Liver (tissue), 9 donors: ENCODE results near the gene COL4A3. TPM values are rescaled to one million over a fixed set of nuclear protein-coding genes. Genes with fewer than 3 reads are reported as not detected.

Source experiments
- DNase-seq: peaks from one replicate; pipeline ENCODE4 v3.0.0-alpha.2; 2017; ENCODE audit warnings: low spot score
- H3K27ac ChIP-seq, 2 donors: one replicate each; pipeline ENCODE4 v1.7.0; 2013; ENCODE audit warnings: inconsistent platforms in 2 of 2, low read length in 2 of 2, control low read depth in 1 of 2, low read depth in 1 of 2, mild to moderate bottlenecking in 1 of 2
- H3K27me3 ChIP-seq, 4 donors: one replicate each; pipeline versions ENCODE4 v1.6.1 to v1.7.0; 2013; ENCODE audit warnings: low read length in 3 of 4, inconsistent platforms in 1 of 4, mild to moderate bottlenecking in 1 of 4, moderate library complexity in 1 of 4; ENCODE audit not compliant: control insufficient read depth in 4 of 4, insufficient read depth in 4 of 4
- H3K36me3 ChIP-seq, 4 donors: one replicate each; pipeline versions ENCODE4 v1.6.1 to v1.7.0; 2013; ENCODE audit warnings: low read length in 3 of 4, mild to moderate bottlenecking in 3 of 4, low read depth in 1 of 4, moderate library complexity in 1 of 4; ENCODE audit not compliant: control insufficient read depth in 4 of 4, insufficient read depth in 3 of 4
- H3K4me1 ChIP-seq, 4 donors: one replicate each; pipeline versions ENCODE4 v1.6.1 to v1.7.0; 2013; ENCODE audit warnings: low read length in 3 of 4, mild to moderate bottlenecking in 3 of 4, moderate library complexity in 1 of 4; ENCODE audit not compliant: control insufficient read depth in 4 of 4, insufficient read depth in 4 of 4
- H3K4me3 ChIP-seq, 3 donors: one replicate each; pipeline versions ENCODE4 v1.6.1 to v1.7.0; 2013; ENCODE audit warnings: low read length in 3 of 3, control low read depth in 1 of 3, low read depth in 1 of 3, mild to moderate bottlenecking in 1 of 3
- H3K9ac ChIP-seq, 2 donors: one replicate each; pipeline ENCODE4 v1.7.0; 2013; ENCODE audit warnings: low read length in 2 of 2, mild to moderate bottlenecking in 2 of 2, moderate library complexity in 2 of 2, control low read depth in 1 of 2, low read depth in 1 of 2
- H3K9me3 ChIP-seq, 4 donors: one replicate each; pipeline versions ENCODE4 v1.6.1 to v1.7.0; 2013; ENCODE audit warnings: low read length in 3 of 4; ENCODE audit not compliant: control insufficient read depth in 4 of 4
- CTCF ChIP-seq: fragments of 150-350 bp; IDR thresholded peaks from 2 replicates; pipeline ENCODE4 v1.5.1; 2017; ENCODE audit warnings: improper control_type of control experiment, low read depth, low read length; ENCODE audit not compliant: missing input control
- EGR1 ChIP-seq, 2 donors: IDR thresholded peaks; 2 replicates each; pipeline ENCODE4 v1.6.1; 2016 to 2018; ENCODE audit warnings: antibody characterized with exemption in 2 of 2, low read depth in 2 of 2
- FOXA1 ChIP-seq: IDR thresholded peaks from 2 replicates; pipeline ENCODE4 v1.6.1; 2016; ENCODE audit warnings: antibody characterized with exemption
- FOXA2 ChIP-seq: IDR thresholded peaks from 2 replicates; pipeline ENCODE4 v1.6.1; 2016; ENCODE audit warnings: antibody characterized with exemption
- GABPA ChIP-seq, 2 donors: IDR thresholded peaks in 1 of 2; conservative IDR thresholded peaks in 1 of 2; 2 replicates each; pipeline ENCODE4 v1.6.1; 2016; ENCODE audit warnings: antibody characterized with exemption in 2 of 2, mild to moderate bottlenecking in 1 of 2, moderate library complexity in 1 of 2
- HNF4A ChIP-seq, 2 donors: conservative IDR thresholded peaks; 2 replicates each; pipeline ENCODE4 v1.6.1; 2016; ENCODE audit warnings: antibody characterized with exemption in 2 of 2, mild to moderate bottlenecking in 2 of 2
- HNF4G ChIP-seq: IDR thresholded peaks from 2 replicates; pipeline ENCODE4 v1.6.1; 2016; ENCODE audit warnings: antibody characterized with exemption
- JUND ChIP-seq, 2 donors: IDR thresholded peaks; 2 replicates each; pipeline ENCODE4 v1.6.1; 2016; ENCODE audit warnings: antibody characterized with exemption in 2 of 2
- MAX ChIP-seq: IDR thresholded peaks from 2 replicates; pipeline ENCODE4 v1.6.1; 2016; ENCODE audit warnings: antibody characterized with exemption
- NR2F2 ChIP-seq: IDR thresholded peaks from 2 replicates; pipeline ENCODE4 v1.6.1; 2016; ENCODE audit warnings: antibody characterized with exemption
- RAD21 ChIP-seq, 2 donors: IDR thresholded peaks; 2 replicates each; pipeline ENCODE4 v1.6.1; 2016; ENCODE audit warnings: antibody characterized with exemption in 2 of 2, mild to moderate bottlenecking in 2 of 2
- RXRA ChIP-seq, 2 donors: IDR thresholded peaks; 2 replicates each; pipeline ENCODE4 v1.6.1; 2017 to 2018; ENCODE audit warnings: antibody characterized with exemption in 2 of 2, mild to moderate bottlenecking in 1 of 2
- SP1 ChIP-seq: IDR thresholded peaks from 2 replicates; pipeline ENCODE4 v1.6.1; 2018; ENCODE audit warnings: antibody characterized with exemption, mild to moderate bottlenecking
- TAF1 ChIP-seq: conservative IDR thresholded peaks from 2 replicates; pipeline ENCODE4 v1.6.1; 2016; ENCODE audit warnings: antibody characterized with exemption, mild to moderate bottlenecking
- YY1 ChIP-seq: IDR thresholded peaks from 2 replicates; pipeline ENCODE4 v1.6.1; 2016; ENCODE audit warnings: antibody characterized with exemption, mild to moderate bottlenecking
- WGBS: extraction: QIAGEN DNeasy Blood & Tissue Kit; methylation state at CpG from one replicate; pipeline ENCODE4 v1.1.7; 2013; 5-methylcytosine and 5-hydroxymethylcytosine counted together
- polyA plus RNA-seq, 2 donors: library from polyadenylated mRNA; stranded (reverse) in 1 of 2; unstranded in 1 of 2; fragments of 200-250 nt in 1 of 2; fragments of >200 nt in 1 of 2; fragmentation: Nextera tagmentation in 1 of 2; extraction: Ambion mirVana in 1 of 2; gene quantifications; one replicate each; pipeline versions ENCODE4 v1.2.1 to v1.2.3, GENCODE V29; 2013 to 2015
- total RNA-seq, 2 donors: library from RNA; depleted of rRNA; stranded (reverse); fragments of >200 nt; gene quantifications; one replicate each; pipeline ENCODE4 v1.2.3, GENCODE V29; 2014
- TF ChIP-seq, protein P1 (sequence below): IDR thresholded peaks from 2 replicates; pipeline ENCODE4 v1.6.1; 2016; ENCODE audit warnings: antibody characterized with exemption
- TF ChIP-seq, protein P2 (sequence below): IDR thresholded peaks from 2 replicates; pipeline ENCODE4 v1.6.1; 2016; ENCODE audit warnings: antibody characterized with exemption, mild to moderate bottlenecking
- TF ChIP-seq, protein P3 (sequence below): IDR thresholded peaks from 2 replicates; pipeline ENCODE4 v1.6.1; 2016; ENCODE audit warnings: antibody characterized with exemption
- donor health status: healthy.
- donor health status: healthy.
- donor health status: healthy.
- donor health status: healthy.
- donor health status: healthy.

The COL4A3 gene
- total and polyA plus RNA-seq, 4 donors = 0.05 to 2.3 (median 0.35) TPM

GRCh38 chr2:227117027-227117426 lies 47.4 kb upstream of the COL4A3 start:
- no peak overlapping the region for H3K9ac ChIP-seq
- TF ChIP-seq RAD21 (IDR thresholded peaks at IDR 0.05) = no peak
- TF ChIP-seq SP1 = no peak
- TF ChIP-seq NR2F2 = no peak
- no peak for TF ChIP-seq GABPA (IDR thresholded peaks at IDR 0.05 in 1 of 2, conservative IDR thresholded peaks at IDR 0.05 in 1 of 2)
- no peak for TF ChIP-seq HNF4G
- TF ChIP-seq JUND (IDR thresholded peaks at IDR 0.05) = no peak
- TF ChIP-seq TAF1 = no peak
- no peak for TF ChIP-seq YY1
- TF ChIP-seq, protein P1, sequence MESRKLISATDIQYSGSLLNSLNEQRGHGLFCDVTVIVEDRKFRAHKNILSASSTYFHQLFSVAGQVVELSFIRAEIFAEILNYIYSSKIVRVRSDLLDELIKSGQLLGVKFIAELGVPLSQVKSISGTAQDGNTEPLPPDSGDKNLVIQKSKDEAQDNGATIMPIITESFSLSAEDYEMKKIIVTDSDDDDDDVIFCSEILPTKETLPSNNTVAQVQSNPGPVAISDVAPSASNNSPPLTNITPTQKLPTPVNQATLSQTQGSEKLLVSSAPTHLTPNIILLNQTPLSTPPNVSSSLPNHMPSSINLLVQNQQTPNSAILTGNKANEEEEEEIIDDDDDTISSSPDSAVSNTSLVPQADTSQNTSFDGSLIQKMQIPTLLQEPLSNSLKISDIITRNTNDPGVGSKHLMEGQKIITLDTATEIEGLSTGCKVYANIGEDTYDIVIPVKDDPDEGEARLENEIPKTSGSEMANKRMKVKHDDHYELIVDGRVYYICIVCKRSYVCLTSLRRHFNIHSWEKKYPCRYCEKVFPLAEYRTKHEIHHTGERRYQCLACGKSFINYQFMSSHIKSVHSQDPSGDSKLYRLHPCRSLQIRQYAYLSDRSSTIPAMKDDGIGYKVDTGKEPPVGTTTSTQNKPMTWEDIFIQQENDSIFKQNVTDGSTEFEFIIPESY = no peak
- TF ChIP-seq, protein P2, sequence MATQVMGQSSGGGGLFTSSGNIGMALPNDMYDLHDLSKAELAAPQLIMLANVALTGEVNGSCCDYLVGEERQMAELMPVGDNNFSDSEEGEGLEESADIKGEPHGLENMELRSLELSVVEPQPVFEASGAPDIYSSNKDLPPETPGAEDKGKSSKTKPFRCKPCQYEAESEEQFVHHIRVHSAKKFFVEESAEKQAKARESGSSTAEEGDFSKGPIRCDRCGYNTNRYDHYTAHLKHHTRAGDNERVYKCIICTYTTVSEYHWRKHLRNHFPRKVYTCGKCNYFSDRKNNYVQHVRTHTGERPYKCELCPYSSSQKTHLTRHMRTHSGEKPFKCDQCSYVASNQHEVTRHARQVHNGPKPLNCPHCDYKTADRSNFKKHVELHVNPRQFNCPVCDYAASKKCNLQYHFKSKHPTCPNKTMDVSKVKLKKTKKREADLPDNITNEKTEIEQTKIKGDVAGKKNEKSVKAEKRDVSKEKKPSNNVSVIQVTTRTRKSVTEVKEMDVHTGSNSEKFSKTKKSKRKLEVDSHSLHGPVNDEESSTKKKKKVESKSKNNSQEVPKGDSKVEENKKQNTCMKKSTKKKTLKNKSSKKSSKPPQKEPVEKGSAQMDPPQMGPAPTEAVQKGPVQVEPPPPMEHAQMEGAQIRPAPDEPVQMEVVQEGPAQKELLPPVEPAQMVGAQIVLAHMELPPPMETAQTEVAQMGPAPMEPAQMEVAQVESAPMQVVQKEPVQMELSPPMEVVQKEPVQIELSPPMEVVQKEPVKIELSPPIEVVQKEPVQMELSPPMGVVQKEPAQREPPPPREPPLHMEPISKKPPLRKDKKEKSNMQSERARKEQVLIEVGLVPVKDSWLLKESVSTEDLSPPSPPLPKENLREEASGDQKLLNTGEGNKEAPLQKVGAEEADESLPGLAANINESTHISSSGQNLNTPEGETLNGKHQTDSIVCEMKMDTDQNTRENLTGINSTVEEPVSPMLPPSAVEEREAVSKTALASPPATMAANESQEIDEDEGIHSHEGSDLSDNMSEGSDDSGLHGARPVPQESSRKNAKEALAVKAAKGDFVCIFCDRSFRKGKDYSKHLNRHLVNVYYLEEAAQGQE = no peak
- TF ChIP-seq EGR1 (IDR thresholded peaks at IDR 0.05; ENCODE audit: low read depth in 2 of 2) = no peak
- no peak for TF ChIP-seq RXRA (IDR thresholded peaks at IDR 0.05)
- no peak for TF ChIP-seq CTCF
- no peak for TF ChIP-seq FOXA1
- TF ChIP-seq MAX = no peak
- TF ChIP-seq HNF4A (conservative IDR thresholded peaks at IDR 0.05) = no peak
- H3K9me3 ChIP-seq = no peaks in the 10 kb centered on the region
- H3K4me3 ChIP-seq = no peak overlapping the region
- no peaks in the 10 kb centered on the region for H3K27me3 ChIP-seq
- no peak overlapping the region for H3K27ac ChIP-seq
- H3K4me1 ChIP-seq = no peaks in the 10 kb centered on the region
- no peaks in the 10 kb centered on the region for H3K36me3 ChIP-seq
- WGBS = 81% methylated on average over 1 of the region's 1 CpG
- DNase-seq = no peak

- no peak overlapping the region for H3K9ac ChIP-seq
- H3K27me3 ChIP-seq = no peaks in the 10 kb centered on the region
- no peaks in the 10 kb centered on the region for H3K4me1 ChIP-seq
- no peak overlapping the region for H3K27ac ChIP-seq
- no peak for DNase-seq
- no peaks in the 10 kb centered on the region for H3K36me3 ChIP-seq
- WGBS = 50% methylated on average over 3 of the region's 3 CpGs
- no peaks in the 10 kb centered on the region for H3K9me3 ChIP-seq
- H3K4me3 ChIP-seq = no peak overlapping the region
- TF ChIP-seq YY1 (no peak), JUND (IDR thresholded peaks at IDR 0.05) (no peak), HNF4G (no peak), SP1 (no peak), FOXA1 (no peak), GABPA (IDR thresholded peaks at IDR 0.05 in 1 of 2, conservative IDR thresholded peaks at IDR 0.05 in 1 of 2) (no peak), FOXA2 (no peak), CTCF (no peak), RAD21 (IDR thresholded peaks at IDR 0.05) (no peak), EGR1 (IDR thresholded peaks at IDR 0.05; ENCODE audit: low read depth in 2 of 2) (no peak), NR2F2 (no peak), TAF1 (no peak), HNF4A (conservative IDR thresholded peaks at IDR 0.05) (no peak), RXRA (IDR thresholded peaks at IDR 0.05) (no peak)
- TF ChIP-seq, protein P2 = no peak
- TF ChIP-seq, protein P3, sequence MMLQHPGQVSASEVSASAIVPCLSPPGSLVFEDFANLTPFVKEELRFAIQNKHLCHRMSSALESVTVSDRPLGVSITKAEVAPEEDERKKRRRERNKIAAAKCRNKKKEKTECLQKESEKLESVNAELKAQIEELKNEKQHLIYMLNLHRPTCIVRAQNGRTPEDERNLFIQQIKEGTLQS = no peak
Measured at GRCh38 chr2:227117852-227118251, 46.6 kb upstream of the COL4A3 start.
